Measurements from ENCODE around the gene GAPDHS.

The GAPDHS gene

DNA sequence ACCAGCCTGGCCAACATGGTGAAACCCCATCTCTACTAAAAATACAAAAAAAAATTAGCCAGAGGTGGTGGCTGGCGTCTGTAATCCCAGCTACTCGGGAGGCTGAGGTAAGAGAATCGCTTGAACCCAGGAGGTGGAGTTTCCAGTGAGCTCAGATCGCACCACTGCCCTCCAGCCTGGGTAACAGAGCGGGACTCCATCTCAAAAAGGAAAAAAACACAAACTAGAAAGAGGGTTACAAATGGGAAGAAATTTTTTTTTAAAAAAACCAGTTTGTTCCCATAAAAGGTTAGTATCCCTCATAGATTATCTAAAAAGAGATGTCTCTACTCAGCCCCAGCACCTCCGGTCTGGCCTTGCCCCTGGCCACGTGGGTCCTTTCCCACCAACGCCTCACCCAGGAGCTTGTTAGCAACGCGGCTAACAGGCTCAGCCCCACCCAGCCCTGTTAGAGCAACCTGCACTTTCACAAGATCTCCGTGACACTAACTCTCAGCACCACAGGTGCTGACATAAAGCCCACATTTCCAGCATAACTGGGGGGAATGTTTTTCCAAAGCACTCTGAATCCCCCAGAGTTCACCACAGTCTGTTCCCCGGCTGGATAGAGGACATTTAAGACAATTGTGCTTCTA lies 24.1 kb upstream of the GAPDHS start:
- in situ Hi-C loops (cut with MboI; ENCODE audit: low pct_unique_long_range_greater_than_20kb, low sequenced_read_pairs, unreplicated experiment), result no loop called here
- DNase-seq (ENCODE audit: low spot score), result peak; percentile 86
- TF ChIP-seq, protein P1, sequence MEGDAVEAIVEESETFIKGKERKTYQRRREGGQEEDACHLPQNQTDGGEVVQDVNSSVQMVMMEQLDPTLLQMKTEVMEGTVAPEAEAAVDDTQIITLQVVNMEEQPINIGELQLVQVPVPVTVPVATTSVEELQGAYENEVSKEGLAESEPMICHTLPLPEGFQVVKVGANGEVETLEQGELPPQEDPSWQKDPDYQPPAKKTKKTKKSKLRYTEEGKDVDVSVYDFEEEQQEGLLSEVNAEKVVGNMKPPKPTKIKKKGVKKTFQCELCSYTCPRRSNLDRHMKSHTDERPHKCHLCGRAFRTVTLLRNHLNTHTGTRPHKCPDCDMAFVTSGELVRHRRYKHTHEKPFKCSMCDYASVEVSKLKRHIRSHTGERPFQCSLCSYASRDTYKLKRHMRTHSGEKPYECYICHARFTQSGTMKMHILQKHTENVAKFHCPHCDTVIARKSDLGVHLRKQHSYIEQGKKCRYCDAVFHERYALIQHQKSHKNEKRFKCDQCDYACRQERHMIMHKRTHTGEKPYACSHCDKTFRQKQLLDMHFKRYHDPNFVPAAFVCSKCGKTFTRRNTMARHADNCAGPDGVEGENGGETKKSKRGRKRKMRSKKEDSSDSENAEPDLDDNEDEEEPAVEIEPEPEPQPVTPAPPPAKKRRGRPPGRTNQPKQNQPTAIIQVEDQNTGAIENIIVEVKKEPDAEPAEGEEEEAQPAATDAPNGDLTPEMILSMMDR (IDR thresholded peaks at IDR 0.05; ENCODE audit: extremely low read depth, insufficient read depth, missing control alignments), result no peak

DNA sequence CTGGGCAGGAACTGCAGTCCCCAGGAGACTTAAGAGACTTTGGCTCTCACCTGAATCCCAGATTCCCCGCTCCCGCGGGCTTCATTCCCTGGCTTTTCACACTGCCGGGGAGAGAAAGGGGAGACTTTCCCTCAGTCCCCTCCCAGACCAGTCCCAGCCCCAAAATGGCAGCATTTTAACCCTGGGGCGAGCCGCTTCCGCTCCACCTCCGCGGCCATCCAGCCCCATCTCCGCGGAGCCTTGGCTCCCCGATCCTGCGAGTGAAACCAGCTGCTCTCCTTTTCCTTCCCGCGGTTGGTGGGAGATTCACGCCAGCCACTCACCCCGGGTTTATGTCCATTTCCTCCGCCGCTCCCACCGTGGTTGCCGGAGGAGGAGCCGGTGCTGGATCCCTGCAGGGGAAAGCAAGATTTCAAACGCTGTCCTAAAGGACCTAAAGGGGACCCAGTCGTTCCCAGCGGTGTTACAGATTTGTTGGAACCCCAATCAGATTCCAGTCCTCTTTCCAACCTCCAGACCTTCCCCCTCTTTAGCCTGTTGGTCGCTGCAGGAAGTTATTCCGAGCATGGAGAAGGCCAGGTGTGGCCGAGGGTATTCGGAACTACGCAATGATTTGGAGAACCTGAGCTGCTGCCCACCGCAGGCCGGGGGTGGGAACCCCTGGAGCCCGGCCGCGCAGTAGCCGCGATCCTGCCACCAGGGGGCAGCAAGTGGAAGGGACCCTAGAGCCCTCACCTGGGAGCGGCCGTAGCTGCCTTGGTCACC lies 23.2 kb upstream of the GAPDHS start:
- in situ Hi-C loops (cut with MboI; ENCODE audit: low pct_unique_long_range_greater_than_20kb, low sequenced_read_pairs, unreplicated experiment), result no loop called here
- peak; percentile 91 for DNase-seq (ENCODE audit: low spot score)
- TF ChIP-seq, protein P1 (IDR thresholded peaks at IDR 0.05; ENCODE audit: extremely low read depth, insufficient read depth, missing control alignments), result peak; percentile 94

DNA sequence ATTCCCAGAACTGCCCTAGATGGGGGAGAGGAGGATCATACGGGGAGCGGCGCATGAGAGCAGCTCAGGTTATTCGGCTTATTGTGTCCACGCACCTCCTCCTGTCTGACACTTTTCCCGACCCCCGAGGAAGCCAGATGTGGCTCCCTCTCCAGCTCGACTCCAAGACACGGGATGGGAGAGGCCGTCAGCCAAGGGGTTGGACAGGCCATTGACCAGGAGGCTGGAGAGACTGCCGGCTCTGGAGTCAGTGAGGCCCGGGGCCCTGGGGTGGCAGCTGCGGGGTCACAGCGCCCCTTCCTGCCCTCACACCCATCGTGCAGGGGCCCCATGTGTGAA lies 22.7 kb upstream of the GAPDHS start:
- no peak for DNase-seq (ENCODE audit: low spot score)
- TF ChIP-seq, protein P1 (IDR thresholded peaks at IDR 0.05; ENCODE audit: extremely low read depth, insufficient read depth, missing control alignments), result no peak
- in situ Hi-C loops (cut with MboI; ENCODE audit: low pct_unique_long_range_greater_than_20kb, low sequenced_read_pairs, unreplicated experiment), result no loop called here

DNA sequence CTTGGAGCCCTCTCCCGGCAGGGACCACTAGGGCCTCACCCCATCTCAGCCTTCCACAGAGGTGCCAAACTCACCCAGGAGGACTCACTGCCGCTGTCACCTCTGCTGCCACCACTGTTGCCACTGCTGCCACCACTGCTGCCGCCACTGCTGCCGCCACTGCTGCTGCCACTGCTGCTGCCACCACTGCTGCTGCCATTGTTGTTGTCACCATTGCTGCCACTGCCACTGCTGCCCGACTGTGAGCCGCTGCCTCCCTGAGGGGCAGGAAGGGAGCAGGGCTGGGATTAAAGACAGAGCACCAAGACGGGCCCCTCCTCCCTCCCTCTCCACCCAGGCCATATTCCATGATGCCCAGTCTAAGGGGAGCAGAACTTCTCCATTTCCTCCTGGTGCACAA lies 21.9 kb upstream of the GAPDHS start:
- TF ChIP-seq, protein P1 (IDR thresholded peaks at IDR 0.05; ENCODE audit: extremely low read depth, insufficient read depth, missing control alignments), result no peak
- no peak for DNase-seq (ENCODE audit: low spot score)
- in situ Hi-C loops (cut with MboI; ENCODE audit: low pct_unique_long_range_greater_than_20kb, low sequenced_read_pairs, unreplicated experiment), result no loop called here

DNA sequence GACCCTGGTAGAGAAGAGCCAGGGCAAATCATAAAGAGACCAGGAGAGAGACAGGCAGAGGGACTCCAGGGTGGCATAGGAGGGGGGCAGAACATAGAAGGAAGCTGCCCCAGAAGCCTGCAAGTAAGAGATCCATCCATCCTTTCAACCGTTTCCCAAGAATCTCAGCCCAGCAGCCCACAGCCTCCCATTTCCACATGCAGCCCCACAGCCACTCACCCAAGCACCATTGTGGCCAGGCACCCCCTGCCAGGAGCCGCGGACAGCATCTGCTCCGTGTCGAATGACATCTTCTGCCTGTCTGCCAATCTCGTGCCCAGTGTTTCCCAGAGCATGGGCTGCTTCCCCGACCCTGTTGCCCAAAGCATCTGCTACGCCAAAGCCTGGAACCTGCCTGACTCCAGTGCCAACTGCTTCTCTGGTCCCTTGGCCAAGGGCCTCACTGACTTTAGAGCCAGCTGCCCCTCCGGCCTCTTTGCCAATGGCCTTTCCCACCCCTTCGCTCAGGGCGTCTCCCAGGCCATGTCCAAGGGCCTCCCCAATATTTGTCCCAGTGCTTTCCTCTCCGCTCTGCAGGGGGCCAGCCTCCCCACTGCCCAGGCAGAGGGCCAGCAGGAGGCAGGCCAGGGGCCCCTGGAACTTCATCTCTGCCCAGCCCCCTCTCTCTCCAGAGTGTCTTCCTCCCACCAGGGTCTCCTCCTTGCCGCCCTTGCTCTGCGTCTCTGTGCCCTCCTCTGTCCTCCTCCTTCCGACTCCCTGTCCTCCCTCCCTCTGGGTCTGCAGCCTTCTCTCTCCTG lies 20.2 kb upstream of the GAPDHS start:
- no peak for DNase-seq (ENCODE audit: low spot score)
- TF ChIP-seq, protein P1 (IDR thresholded peaks at IDR 0.05; ENCODE audit: extremely low read depth, insufficient read depth, missing control alignments), result no peak
- in situ Hi-C loops (cut with MboI; ENCODE audit: low pct_unique_long_range_greater_than_20kb, low sequenced_read_pairs, unreplicated experiment), result no loop called here

DNA sequence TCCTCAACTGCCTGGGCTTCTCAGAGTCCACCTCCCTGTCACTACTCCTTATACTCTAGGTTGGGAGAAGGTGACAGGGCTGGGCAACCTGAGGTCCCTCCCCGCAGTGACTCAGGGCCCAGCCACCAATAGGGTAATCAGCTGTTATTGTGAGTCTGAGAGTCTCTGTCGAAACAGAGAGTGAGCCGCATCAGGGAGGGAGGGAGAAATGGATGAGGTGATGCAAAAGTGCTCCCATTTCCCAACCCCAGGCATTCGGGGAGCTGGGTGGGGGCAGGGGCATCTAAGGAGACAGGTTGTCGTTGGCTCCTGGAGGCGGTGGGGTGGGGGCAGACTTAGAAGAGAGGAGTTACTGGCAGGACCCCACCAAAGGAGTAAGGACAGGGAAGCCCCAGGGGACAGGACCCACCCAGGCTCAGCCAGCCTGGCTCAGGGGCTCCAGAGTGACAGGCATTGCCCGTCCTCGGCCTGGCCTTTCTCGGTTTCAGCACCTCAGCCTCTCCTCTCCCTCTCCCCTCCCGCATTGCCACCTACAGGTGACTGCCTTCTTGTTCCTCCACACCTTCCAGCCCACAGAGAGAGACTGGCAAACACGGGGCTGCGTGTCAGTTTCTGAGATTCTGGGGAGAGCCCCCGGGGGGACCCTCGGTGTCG lies 19.5 kb upstream of the GAPDHS start, which contains the start of gene DMKN:
Gene DMKN, minus strand, starts transcription at position 22 of the 654 bp plus-strand sequence. CDS start 174 bp downstream, outside the sequence.
- TF ChIP-seq, protein P1 (IDR thresholded peaks at IDR 0.05; ENCODE audit: extremely low read depth, insufficient read depth, missing control alignments), result no peak
- in situ Hi-C loops (cut with MboI; ENCODE audit: low pct_unique_long_range_greater_than_20kb, low sequenced_read_pairs, unreplicated experiment), result no loop called here
- DNase-seq (ENCODE audit: low spot score), result no peak
